GM10266 (cell line): Measurements from ENCODE around the gene BMPER.

ENCODE experiments used
- DNase-seq: peaks from one replicate; pipeline ENCODE4 v3.0.0; 2012; ENCODE audit errors: extremely low spot score
- CTCF ChIP-seq: IDR thresholded peaks from 2 replicates; pipeline ENCODE4 v1.5.1; 2012; ENCODE audit warnings: mild to moderate bottlenecking, low read depth; ENCODE audit not compliant: control insufficient read depth, insufficient read depth; ENCODE audit errors: missing control alignments

BMPER gene

DNA sequence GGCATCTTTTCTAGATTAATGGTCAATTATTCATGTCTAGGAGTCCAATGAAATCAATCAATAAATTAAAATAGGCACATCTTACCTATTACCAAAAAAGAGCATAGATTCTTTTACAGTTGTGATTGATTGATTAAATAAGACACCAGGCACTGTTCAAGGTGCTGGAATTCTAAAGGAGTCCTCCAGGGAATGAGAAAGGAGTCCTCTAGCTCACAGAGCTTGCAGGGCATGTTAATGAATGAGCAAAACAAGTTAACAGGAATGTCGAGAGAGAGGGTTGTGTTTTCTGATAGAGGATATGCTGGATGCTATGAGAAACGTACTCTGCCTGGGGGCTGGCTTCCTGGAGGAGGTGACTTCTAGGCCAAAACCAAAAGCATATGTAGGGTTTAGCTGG is 191.4 kb downstream of the BMPER start:
- DNase-seq = no peak
- TF ChIP-seq CTCF = no peak

GRCh38 chr7:34100661-34101060 is 195.3 kb downstream of the BMPER start:
- DNase-seq = no peak
- TF ChIP-seq CTCF = no peak

DNA sequence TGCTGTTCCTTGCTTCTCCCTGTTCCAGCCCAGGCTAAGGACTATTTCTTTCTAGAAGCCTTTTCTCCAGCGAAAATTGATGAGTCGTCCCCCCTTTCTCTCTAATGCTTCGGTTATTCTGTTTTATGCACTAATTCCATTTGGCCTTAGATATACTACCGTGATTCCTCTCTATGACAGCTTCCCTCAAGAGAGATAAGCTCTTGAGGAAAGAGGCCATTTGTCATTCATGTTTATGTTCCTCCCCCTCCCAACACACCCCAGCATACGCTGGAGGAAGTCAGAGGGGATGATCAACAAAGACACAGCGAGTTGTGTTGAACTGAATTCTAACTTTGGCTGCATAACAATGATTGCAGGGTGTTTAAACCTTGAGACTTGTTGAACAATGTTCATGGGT is 198.8 kb downstream of the BMPER start:
- TF ChIP-seq CTCF = no peak

DNA sequence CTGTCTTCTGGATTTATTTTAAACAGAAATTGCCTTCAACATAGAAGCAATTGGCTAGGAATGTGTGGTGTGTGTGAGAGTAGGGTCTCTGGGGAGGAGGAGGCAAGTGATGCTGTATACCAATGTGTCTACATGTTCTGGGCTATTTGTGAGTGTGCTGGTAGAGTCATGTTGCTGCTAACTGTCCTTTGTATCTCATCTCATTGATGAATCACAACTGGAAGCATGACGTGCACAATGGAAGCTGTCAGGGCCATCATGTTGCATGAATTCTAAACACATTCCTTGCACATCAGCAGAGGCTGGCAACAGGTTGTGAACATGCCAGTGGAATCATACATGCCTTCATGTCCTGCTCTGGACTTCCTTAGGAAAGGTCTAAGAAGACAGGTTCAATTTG is 199.7 kb downstream of the BMPER start:
- TF ChIP-seq CTCF = no peak

More for the DNA sequence above, 198.8 kb downstream of the BMPER start:
- no peak for DNase-seq

GRCh38 chr7:34107276-34107675 is 201.9 kb downstream of the BMPER start:
- no peak for TF ChIP-seq CTCF
- DNase-seq = no peak

More for the DNA sequence above, 199.7 kb downstream of the BMPER start:
- no peak for DNase-seq

DNA sequence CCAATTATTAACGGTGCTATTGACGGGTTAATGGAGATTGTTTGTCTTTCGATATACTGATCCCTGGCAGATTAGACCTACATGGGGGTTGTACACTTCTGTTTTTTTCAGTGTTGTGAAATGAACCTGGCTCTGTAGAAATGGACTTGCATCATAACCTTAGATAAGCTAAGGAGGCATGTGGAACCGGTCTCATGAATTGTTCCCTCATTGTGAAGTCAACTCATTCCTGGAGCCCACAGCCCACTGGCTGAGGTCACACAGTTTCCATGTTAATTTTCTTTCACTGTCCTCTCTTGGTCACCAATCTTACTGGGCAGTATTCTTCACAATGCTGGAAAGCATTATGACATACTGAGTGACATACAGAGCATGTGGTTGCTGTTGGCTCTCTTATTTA is 202.8 kb downstream of the BMPER start:
- no peak for DNase-seq
- no peak for TF ChIP-seq CTCF

DNA sequence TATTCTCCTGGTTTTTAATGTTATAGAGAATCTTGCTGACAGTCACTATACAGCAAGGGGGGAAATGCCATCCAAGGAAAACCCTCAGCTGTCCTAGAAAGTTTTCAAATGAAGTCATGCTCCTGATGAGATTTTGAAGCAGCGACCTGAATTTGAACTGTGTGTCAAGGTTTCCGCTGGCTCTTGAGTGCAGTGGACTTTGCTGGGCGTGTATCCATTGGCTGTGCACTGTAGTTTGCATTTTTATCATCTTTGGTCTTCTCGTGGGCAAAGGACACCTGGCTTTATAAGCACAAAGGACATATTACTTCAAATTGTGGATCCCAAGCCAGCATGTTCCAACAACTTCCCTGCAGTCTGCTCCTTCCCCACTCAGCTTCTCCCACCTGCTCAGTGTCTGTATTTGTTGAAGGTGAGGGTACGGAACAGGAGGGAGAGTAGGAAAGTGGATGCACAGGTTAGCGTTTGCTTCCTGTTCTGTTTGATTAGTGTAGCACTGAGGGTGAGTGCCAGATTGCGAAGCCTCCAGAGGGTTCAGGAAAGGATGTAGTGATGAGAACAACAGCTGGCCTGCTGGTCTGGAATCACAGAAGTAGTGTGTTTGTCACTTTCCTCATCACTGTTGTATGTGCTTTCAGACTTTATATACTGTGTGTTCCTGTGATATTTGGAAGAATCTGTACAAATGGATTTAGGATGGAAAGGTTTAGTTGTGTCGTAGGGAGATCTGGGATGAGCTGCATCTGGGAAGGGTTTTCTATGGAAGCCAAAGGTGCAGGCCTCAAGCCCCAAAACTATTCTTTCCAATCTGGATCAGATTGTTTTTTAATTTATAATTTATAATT is 204.8 kb downstream of the BMPER start:
- no peak for TF ChIP-seq CTCF
- no peak for DNase-seq
